Measurements from ENCODE around the gene TEPSIN.

TEPSIN gene

GRCh38 chr17:81223762-81224130 lies 15.1 kb downstream of the TEPSIN start:
- no peak for TF ChIP-seq CTCF (IDR thresholded peaks at IDR 0.05; ENCODE audit: low read depth, low read length, missing control alignments)
- no peak for DNase-seq (ENCODE audit: extremely low read depth, low read depth)
- peak overlapping the region; percentile 36 for H3K4me3 ChIP-seq (replicated peaks; ENCODE audit: low read depth, low read length)

- peak within 1 kb of the TSS; percentile 78 for H3K4me3 ChIP-seq (replicated peaks; ENCODE audit: low read depth, low read length)
- TF ChIP-seq CTCF (IDR thresholded peaks at IDR 0.05; ENCODE audit: low read depth, low read length, missing control alignments), result no peak
- peak; percentile 90 for DNase-seq (ENCODE audit: extremely low read depth, low read depth)
These were observed 15.7 kb downstream of the TEPSIN start, which contains the start of gene CEP131 for GRCh38 chr17:81222906-81223761. TSS of gene CEP131 (minus strand) at chr17:81222965. CDS start at chr17:81220056, 2,909 bp downstream.

- no peak for DNase-seq (ENCODE audit: extremely low read depth, low read depth)
- no peak for TF ChIP-seq CTCF (IDR thresholded peaks at IDR 0.05; ENCODE audit: low read depth, low read length, missing control alignments)
- peak overlapping the region; percentile 78 for H3K4me3 ChIP-seq (replicated peaks; ENCODE audit: low read depth, low read length)
These were observed 16.3 kb downstream of the TEPSIN start for GRCh38 chr17:81222620-81222905.

GRCh38 chr17:81221842-81222619 lies 16.8 kb downstream of the TEPSIN start:
- DNase-seq (ENCODE audit: extremely low read depth, low read depth), result no peak
- no peak for TF ChIP-seq CTCF (IDR thresholded peaks at IDR 0.05; ENCODE audit: low read depth, low read length, missing control alignments)
- peak overlapping the region; percentile 78 for H3K4me3 ChIP-seq (replicated peaks; ENCODE audit: low read depth, low read length)

- peak overlapping the region; percentile 78 for H3K4me3 ChIP-seq (replicated peaks; ENCODE audit: low read depth, low read length)
- DNase-seq (ENCODE audit: extremely low read depth, low read depth), result no peak
- TF ChIP-seq CTCF (IDR thresholded peaks at IDR 0.05; ENCODE audit: low read depth, low read length, missing control alignments), result no peak
These were observed 17.4 kb downstream of the TEPSIN start for GRCh38 chr17:81221371-81221841.

GRCh38 chr17:81219476-81220180 lies 19.2 kb downstream of the TEPSIN start:
- H3K4me3 ChIP-seq (replicated peaks; ENCODE audit: low read depth, low read length), result no peak overlapping the region
- TF ChIP-seq CTCF (IDR thresholded peaks at IDR 0.05; ENCODE audit: low read depth, low read length, missing control alignments), result no peak
- DNase-seq (ENCODE audit: extremely low read depth, low read depth), result no peak
